Calu3 (cell line): ENCODE results near the gene PCDHB3. TPM values are rescaled to one million over a fixed set of nuclear protein-coding genes. Genes with fewer than 3 reads are reported as not detected.
A peak's percentile ranks its signal among the peaks of the same experiment; 100 is the strongest.

Experiments used
- Bru-seq: library from RNA; stranded (reverse); fragments of 400-500 nt; gene quantifications from one replicate; lab custom pipeline; 2021; lab: Mats Ljungman, UMichigan
- BruChase-seq, 2 experiments: library from RNA; stranded (reverse); fragments of 400-500 nt; gene quantifications; one replicate each; lab custom pipeline; 2021; lab: Mats Ljungman, UMichigan
- BruUV-seq: library from RNA; stranded (reverse); fragments of 400-500 nt; replicated peaks from 2 replicates; lab custom pipeline; 2021; lab: Mats Ljungman, UMichigan
- CTCF ChIA-PET: fragments of 300-600 bp; sonication (Branson Sonifier 250); formaldehyde crosslinking; loops from one replicate; lab custom pipeline; 2022; ENCODE audit warnings: antibody characterized with exemption; lab: Charles Lee
- DNase-seq: peaks from one replicate; pipeline ENCODE4 v3.0.0; 2022
- H3K27ac Mint-ChIP-seq: one replicate; pipeline ENCODE4 v1.8.0; 2022; ENCODE audit warnings: mixed read lengths; ENCODE audit not compliant: unreplicated experiment
- H3K27me3 Mint-ChIP-seq: one replicate; pipeline ENCODE4 v1.8.0; 2022; ENCODE audit warnings: mixed read lengths; ENCODE audit not compliant: unreplicated experiment
- H3K36me3 Mint-ChIP-seq: one replicate; pipeline ENCODE4 v1.8.0; 2022; ENCODE audit warnings: mild to moderate bottlenecking, moderate library complexity, mixed read lengths; ENCODE audit not compliant: insufficient read depth, unreplicated experiment
- H3K4me1 Mint-ChIP-seq: one replicate; pipeline ENCODE4 v1.8.0; 2022; ENCODE audit warnings: mild to moderate bottlenecking, low read depth, mixed read lengths; ENCODE audit not compliant: unreplicated experiment
- H3K4me3 Mint-ChIP-seq: one replicate; pipeline ENCODE4 v1.8.0; 2022; ENCODE audit warnings: mild to moderate bottlenecking, low read depth, moderate library complexity, mixed read lengths; ENCODE audit not compliant: unreplicated experiment
- H3K9me3 Mint-ChIP-seq: one replicate; pipeline ENCODE4 v1.8.0; 2022; ENCODE audit warnings: low read depth, mixed read lengths; ENCODE audit not compliant: unreplicated experiment
- intact Hi-C: fragments of 100-400 bp; cut with micrococcal nuclease; formaldehyde crosslinking; loops from one replicate; pipeline ENCODE4 v1.10.0; 2022; ENCODE audit not compliant: unreplicated experiment
- long read RNA-seq: library from polyadenylated mRNA; stranded (forward); transcript quantifications from one replicate; pipeline ENCODE4 v2.0.0, GENCODE V29; 2022
- total RNA-seq: library from RNA; stranded (reverse); gene quantifications from 2 replicates; pipeline ENCODE4 v1.2.3, GENCODE V29; 2022
- TF ChIP-seq, protein P1 (sequence below): fragments of 200-600 bp; IDR thresholded peaks from one replicate; pipeline ENCODE4 v1.8.0; 2022; ENCODE audit warnings: antibody characterized with exemption; ENCODE audit not compliant: unreplicated experiment

PCDHB3 gene
- 0.09 and 0.10 TPM in 2 replicates for total RNA-seq
- not detected for Bru-seq, nascent RNA
- BruChase-seq, experiment 1, labeled RNA remaining after a 6-hour chase = percentile 31 among the genes with signal in this experiment
- BruChase-seq, experiment 2, labeled RNA remaining after a 2-hour chase = percentile 23 among the genes with signal in this experiment
- long read RNA-seq = 0 reads

DNA sequence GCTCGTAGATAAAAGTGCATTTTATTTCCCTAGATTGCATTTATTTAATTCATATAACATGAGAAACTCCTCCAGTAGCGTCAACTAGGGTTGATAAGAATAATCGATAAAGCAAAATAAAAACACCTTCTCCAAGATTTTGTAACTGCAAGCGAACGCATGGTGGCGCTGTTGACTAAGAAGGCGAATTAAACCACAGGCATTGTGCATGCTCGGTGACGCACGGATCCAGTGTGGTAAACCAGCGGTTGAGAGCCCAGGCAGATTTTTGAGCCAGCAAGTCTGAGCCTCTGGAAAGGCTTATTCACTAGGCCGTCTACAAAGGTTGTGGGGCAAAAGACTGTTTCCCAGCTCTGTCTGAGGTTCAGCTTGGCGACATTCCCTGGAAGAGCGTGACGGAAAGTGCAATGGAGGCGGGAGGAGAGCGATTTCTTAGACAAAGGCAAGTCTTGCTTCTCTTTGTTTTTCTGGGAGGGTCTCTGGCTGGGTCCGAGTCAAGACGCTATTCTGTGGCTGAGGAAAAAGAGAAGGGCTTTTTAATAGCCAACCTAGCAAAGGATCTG is at the start of gene PCDHB3:
PCDHB3 (plus strand) TSS at position 231 of the 563 bp plus-strand sequence; CDS start at position 408, 177 bp downstream.
- no peaks in the 10 kb centered on the region for H3K27me3 Mint-ChIP-seq
- CTCF ChIA-PET = interaction anchor here (0.6 kb wide), 1 partner anchor 273 kb away, joined by 3 read pairs; the partner anchor contains the start of gene PCDHA6
- no peak within 1 kb of the TSS for H3K27ac Mint-ChIP-seq
- H3K4me3 Mint-ChIP-seq = no peak within 1 kb of the TSS
- no TSS peak for BruUV-seq
- TF ChIP-seq, protein P1, sequence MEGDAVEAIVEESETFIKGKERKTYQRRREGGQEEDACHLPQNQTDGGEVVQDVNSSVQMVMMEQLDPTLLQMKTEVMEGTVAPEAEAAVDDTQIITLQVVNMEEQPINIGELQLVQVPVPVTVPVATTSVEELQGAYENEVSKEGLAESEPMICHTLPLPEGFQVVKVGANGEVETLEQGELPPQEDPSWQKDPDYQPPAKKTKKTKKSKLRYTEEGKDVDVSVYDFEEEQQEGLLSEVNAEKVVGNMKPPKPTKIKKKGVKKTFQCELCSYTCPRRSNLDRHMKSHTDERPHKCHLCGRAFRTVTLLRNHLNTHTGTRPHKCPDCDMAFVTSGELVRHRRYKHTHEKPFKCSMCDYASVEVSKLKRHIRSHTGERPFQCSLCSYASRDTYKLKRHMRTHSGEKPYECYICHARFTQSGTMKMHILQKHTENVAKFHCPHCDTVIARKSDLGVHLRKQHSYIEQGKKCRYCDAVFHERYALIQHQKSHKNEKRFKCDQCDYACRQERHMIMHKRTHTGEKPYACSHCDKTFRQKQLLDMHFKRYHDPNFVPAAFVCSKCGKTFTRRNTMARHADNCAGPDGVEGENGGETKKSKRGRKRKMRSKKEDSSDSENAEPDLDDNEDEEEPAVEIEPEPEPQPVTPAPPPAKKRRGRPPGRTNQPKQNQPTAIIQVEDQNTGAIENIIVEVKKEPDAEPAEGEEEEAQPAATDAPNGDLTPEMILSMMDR = no peak
- peaks cover 13% of the 10 kb centered on the region for H3K9me3 Mint-ChIP-seq
- intact Hi-C loops = no loop called here
- no peaks in the 10 kb centered on the region for H3K4me1 Mint-ChIP-seq
- DNase-seq = peak; percentile 30
- no peaks in the 10 kb centered on the region for H3K36me3 Mint-ChIP-seq

DNA sequence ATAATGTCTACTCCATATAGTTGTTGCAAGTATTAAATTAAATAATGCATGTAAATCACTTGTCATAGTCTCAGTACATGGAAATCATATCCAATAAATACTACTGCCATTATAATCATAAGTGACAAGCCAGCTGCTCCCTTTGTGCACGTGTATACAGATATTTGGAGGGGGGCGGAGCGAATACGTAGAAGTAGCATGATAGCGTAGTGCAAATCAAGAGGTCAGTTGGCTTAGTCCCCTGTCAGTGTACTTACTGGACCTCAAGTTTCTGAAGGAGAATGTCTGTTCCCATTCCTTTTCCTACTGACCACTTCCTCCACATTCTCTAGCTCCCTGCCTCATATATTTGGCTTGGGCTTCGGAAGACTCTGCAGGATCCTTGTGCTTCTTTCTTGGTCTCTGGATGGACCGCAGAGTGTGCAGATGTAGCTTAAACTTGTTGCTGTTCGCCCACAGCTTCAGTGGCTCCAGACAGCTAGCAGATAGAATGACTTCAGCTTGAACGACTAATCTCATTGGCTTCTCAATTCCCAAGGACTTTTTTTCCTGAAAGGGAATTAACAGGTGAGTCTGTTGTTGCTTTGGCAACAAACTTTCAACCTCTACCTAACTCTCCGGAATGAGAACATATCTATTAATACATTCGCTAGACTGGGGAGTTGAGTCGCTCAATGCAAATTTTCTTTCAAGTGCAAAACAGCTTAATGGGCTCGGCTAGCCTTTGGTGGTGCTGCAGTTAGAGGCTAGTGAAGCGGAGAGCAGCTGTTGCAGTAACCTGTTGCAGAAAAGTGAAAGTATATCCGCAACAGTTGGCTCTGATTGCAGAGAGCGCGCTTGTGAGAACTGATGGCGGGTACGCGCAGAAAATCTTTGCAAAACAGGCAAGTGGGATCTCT is 49.4 kb upstream of the PCDHB3 start, which contains the start of gene PCDHB1:
PCDHB1 (plus strand) TSS at position 753 of the 899 bp plus-strand sequence; CDS start at position 850, 97 bp downstream.
- CTCF ChIA-PET = interaction anchor here (1.3 kb wide), 1 partner anchor 11 kb away, joined by 3 read pairs; no protein-coding TSS in a partner anchor
- Mint-ChIP-seq H3K9me3 (no peaks in the 10 kb centered on the region), H3K36me3 (peaks cover 7% of the 10 kb centered on the region), H3K4me3 (peak within 1 kb of the TSS; percentile 78), H3K27me3 (no peaks in the 10 kb centered on the region), H3K27ac (no peak within 1 kb of the TSS), H3K4me1 (no peaks in the 10 kb centered on the region)
- TF ChIP-seq, protein P1 = no peak
- DNase-seq = no peak
- no TSS peak for BruUV-seq
- intact Hi-C loops = no loop called here

GRCh38 chr5:141051521-141051866 is 48.8 kb upstream of the PCDHB3 start:
- intact Hi-C loops = no loop called here
- Mint-ChIP-seq H3K4me3 (peak overlapping the region; percentile 78), H3K36me3 (peaks cover 7% of the 10 kb centered on the region), H3K4me1 (no peaks in the 10 kb centered on the region), H3K27me3 (no peaks in the 10 kb centered on the region), H3K9me3 (no peaks in the 10 kb centered on the region), H3K27ac (no peak overlapping the region)
- TF ChIP-seq, protein P1 = no peak
- BruUV-seq = no TSS peak
- CTCF ChIA-PET = interaction anchor here (1.3 kb wide), 1 partner anchor 12 kb away, joined by 3 read pairs; no protein-coding TSS in a partner anchor
- DNase-seq = no peak

DNA sequence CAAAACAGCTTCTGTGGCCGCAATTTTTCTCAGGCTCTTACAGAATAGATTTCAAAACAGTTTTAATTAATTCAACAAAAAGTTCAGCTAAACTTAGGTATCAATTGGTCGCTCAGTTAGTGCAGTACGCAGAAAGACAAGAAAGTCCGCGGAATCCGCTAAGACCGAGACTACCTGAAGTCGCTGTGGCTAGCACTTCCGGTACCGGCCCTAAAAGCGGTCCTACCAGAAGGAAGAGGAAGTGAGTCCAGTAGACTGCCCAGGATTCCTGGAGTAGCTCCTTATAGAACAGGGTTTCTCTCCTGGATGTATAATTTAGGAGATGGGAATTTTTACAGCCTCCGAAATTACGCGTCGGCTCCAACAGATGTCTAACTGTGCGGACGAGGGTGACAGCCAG is 22.4 kb upstream of the PCDHB3 start:
- DNase-seq = no peak
- BruUV-seq = no TSS peak
- H3K4me1 Mint-ChIP-seq = no peaks in the 10 kb centered on the region
- no peaks in the 10 kb centered on the region for H3K27me3 Mint-ChIP-seq
- intact Hi-C loops = no loop called here
- H3K27ac Mint-ChIP-seq = no peak overlapping the region
- H3K36me3 Mint-ChIP-seq = no peaks in the 10 kb centered on the region
- H3K9me3 Mint-ChIP-seq = peaks cover 7% of the 10 kb centered on the region
- no peak overlapping the region for H3K4me3 Mint-ChIP-seq
- CTCF ChIA-PET = no interaction called here
- TF ChIP-seq, protein P1 = no peak
